GM19438 (cell line): ENCODE results near the gene TEX51.

Source experiments
- ATAC-seq: cut with Tn5 transposase; IDR thresholded peaks from one replicate; pipeline ENCODE4 v1.9.1; 2021; ENCODE audit warnings: low read depth; ENCODE audit not compliant: unreplicated experiment

The TEX51 gene

GRCh38 chr2:126911111-126911796 lies 12.6 kb downstream of the TEX51 start:
- ATAC-seq: no peak

GRCh38 chr2:126912201-126912600 lies 13.5 kb downstream of the TEX51 start:
- ATAC-seq: no peak

- no peak for ATAC-seq
Observed at GRCh38 chr2:126913329-126913728, 14.6 kb downstream of the TEX51 start.

GRCh38 chr2:126913881-126914615 lies 15.4 kb downstream of the TEX51 start:
- ATAC-seq: no peak

- ATAC-seq: no peak
Observed at GRCh38 chr2:126914811-126915500, 16.3 kb downstream of the TEX51 start.

GRCh38 chr2:126915903-126916302 lies 17.2 kb downstream of the TEX51 start:
- ATAC-seq: no peak

- ATAC-seq: no peak
Observed at GRCh38 chr2:126916744-126917143, 18.1 kb downstream of the TEX51 start.

GRCh38 chr2:126921066-126921465 lies 22.4 kb downstream of the TEX51 start:
- ATAC-seq: no peak

- ATAC-seq: no peak
Observed at GRCh38 chr2:126930970-126931590, 32.4 kb downstream of the TEX51 start.

- no peak for ATAC-seq
Observed at GRCh38 chr2:126932529-126932928, 33.8 kb downstream of the TEX51 start.

GRCh38 chr2:126932966-126933710 lies 34.4 kb downstream of the TEX51 start:
- ATAC-seq: no peak

GRCh38 chr2:126933711-126934091 lies 35.0 kb downstream of the TEX51 start:
- ATAC-seq: no peak

GRCh38 chr2:126934809-126935208 lies 36.1 kb downstream of the TEX51 start:
- ATAC-seq: no peak

- ATAC-seq: no peak
Observed at GRCh38 chr2:126935774-126936173, 37.1 kb downstream of the TEX51 start.

- no peak for ATAC-seq
Observed at GRCh38 chr2:126936219-126936723, 37.6 kb downstream of the TEX51 start.

GRCh38 chr2:126940331-126940730 lies 41.6 kb downstream of the TEX51 start:
- ATAC-seq: no peak

- ATAC-seq: no peak
Observed at GRCh38 chr2:126942427-126943203, 43.9 kb downstream of the TEX51 start.

- ATAC-seq: no peak
Observed at GRCh38 chr2:126943612-126944348, 45.1 kb downstream of the TEX51 start.

GRCh38 chr2:126945118-126945517 lies 46.4 kb downstream of the TEX51 start:
- no peak for ATAC-seq
